HG02798 (cell line): ENCODE data around the gene COL20A1.

Experiments
- ATAC-seq: cut with Tn5 transposase; IDR thresholded peaks from one replicate; pipeline ENCODE4 v1.9.1; 2021; ENCODE audit warnings: mild to moderate bottlenecking; ENCODE audit not compliant: unreplicated experiment, poor library complexity

Gene COL20A1

DNA sequence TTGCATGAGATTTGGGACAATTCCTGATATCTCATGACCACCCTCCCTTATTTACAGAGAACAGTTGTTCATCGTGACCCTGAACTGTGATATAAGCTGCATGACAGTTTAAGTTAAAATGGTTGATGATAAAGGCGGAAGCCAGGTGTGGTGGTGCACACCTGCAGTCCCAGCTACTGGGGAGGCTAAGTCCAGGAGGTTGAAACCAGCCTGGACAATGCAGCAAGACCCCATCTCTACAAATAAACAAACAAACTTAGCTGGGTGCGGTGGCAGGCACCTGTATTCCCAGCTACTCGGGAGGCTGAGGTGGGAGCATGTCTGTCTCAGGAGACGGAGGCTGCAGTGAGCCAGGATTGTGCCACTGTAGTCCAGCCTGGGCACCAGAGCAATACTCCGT lies 24.1 kb downstream of the COL20A1 start:
- ATAC-seq, result no peak

DNA sequence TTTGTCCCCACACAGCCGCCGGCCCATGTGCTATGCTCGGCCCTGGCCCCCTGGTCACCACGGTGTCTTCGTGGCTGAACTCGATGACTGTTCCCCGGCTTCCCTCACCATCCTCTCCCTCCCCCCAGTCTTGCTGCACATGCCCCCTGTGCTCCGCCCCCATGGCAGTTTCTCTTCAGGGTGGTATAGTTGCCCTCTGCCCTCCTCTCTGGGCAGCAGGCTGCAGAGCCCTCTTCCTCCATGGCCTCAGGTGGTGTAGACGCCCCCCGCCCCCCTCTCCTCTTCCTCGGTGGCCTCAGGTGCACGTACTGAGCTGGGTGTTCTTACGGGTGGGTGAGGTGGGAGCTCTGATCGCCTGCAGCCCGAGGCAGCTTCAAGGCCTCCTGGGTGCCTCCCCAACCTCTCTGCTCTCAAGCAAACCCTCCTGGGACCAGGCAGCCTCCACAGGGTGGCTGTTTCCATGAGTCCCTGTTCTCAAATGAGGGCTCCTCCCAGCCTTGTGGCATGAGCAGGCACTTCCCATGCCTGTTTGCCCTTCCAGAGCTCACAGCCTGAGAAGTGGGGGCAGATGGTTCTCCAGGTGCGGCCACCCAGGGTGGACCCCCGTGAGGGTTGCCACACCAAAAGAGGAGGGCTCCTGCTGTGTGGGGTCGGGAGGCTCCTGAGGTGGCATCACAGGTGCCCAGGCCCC lies 24.8 kb downstream of the COL20A1 start:
- ATAC-seq, result no peak

GRCh38 chr20:63318391-63319163 lies 25.6 kb downstream of the COL20A1 start:
- no peak for ATAC-seq

DNA sequence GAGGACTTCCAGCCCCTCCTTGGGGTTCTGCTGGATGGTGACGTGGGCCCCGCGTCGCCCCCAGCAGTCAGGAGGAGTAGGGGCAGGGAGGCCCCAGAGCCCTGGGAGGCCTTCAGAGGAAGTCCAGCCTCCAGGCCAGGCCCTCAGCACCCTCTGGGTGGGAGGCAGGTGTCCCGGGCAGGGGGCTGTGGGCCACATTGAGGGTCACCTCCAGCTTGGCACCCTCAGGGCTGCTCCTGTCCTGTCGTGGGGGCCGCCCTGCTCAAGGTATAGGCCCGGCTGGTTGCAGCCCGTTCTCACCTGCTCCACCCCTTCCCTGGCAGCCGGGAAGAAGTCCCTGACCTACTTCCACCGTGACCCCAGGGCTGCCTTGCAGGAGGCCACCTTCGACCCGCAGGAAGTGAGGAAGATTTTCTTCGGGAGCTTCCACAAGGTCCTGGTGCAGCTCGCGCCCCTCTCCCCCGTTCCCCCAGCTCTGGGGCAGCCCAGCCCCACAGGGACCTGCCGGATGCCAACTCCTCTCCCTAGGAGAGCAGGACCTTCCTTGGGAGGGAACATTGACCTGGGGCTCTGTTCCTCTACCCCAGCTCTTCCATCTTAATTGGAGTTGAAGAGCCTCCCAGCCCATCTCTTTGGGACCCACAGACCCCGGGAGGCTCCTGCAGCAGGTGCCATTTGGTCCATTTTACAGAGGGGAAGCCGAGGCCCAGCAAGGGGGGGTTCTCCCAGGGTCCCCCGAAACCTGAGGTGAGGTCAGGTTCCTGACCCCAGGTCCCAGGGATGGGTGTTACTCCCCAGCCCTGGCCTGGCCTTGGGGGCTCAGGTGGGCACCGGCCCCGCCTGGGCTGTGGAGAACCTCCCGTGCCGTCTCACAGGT lies 26.4 kb downstream of the COL20A1 start:
- no peak for ATAC-seq

DNA sequence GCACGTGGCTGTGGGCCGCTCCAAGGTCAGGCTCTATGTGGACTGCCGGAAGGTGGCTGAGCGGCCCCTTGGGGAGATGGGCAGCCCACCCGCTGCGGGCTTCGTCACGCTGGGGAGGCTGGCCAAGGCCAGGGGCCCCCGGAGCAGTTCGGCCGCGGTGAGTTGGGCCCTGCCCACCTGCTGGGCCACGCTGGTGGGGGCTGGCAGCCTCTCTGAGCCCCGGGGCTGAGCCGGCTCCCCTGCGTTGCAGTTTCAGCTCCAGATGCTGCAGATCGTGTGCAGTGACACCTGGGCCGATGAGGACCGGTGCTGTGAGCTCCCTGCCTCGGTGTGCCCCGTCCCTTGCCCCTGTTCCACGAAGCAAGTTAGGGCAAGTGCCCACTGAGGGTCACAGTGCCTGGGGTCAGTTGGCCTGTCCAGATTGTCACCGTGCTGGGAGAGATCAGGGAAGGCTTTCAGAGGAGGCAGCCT lies 27.1 kb downstream of the COL20A1 start:
- no peak for ATAC-seq

- ATAC-seq, result no peak
Observed at GRCh38 chr20:63320616-63321147, 27.7 kb downstream of the COL20A1 start.

DNA sequence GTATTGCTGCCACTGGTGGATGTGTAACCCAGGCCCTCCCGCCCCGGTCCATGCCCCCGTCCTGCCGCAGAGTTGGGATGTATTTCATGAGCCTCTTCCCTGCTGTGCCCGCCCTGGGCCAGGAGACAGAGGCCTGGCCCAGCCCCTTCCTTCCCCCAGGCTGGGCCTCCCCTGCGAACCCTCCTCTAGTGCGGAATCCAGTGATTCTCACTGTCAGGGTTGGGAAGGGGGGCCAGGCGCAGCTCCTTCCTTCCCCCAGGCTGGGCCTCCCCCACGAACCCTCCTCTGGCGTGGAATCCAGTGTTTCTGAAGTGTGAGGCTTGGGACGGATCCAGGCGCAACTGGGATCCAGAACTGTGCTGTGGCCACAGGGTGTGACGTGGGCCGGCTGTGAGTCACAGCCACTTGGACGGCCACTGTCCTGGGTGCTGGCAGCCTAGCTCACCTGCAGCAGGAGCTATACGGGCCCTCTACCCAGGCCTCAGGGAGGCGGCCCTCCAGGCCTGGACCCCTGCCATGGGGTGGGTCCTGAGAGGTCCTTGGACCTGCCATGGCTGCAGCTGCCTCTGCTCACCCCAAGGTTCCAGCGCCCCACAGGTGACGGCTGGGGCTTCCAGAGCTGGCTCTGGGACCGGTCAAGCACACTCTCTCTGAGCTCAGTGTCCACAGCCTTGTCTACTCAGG lies 28.3 kb downstream of the COL20A1 start:
- ATAC-seq, result no peak

GRCh38 chr20:63322146-63322932 lies 29.4 kb downstream of the COL20A1 start:
- no peak for ATAC-seq

GRCh38 chr20:63322933-63323273 lies 29.9 kb downstream of the COL20A1 start:
- no peak for ATAC-seq

DNA sequence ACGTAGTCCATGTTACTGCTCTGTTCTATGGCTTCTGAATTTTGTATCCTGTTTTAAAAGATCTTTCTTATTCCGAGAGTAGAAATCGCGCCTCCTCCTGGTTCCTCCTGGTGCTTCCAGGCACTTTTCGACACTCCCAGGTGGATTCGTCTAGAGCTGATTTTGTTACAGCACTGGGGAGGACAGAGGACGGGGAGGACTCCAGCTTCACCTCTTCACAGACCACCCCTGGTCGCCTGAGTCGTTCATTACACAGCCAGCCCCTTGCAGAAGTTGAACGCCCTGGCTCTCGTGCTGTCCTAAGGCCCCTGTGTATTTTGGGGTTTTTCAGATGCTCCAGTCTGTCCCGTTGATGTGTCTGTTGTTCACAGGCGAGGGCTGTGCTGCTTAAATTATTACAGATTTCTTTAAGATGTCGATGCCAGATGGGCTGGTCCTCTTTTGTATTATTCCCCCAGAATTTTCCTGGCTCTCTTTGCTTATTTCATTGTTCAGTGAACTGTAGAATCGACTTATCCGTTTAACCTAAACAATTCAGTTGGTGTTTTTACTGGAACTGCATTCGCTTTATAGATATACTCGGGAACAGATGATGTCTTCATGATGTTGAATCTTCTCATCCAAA lies 30.5 kb downstream of the COL20A1 start:
- no peak for ATAC-seq

DNA sequence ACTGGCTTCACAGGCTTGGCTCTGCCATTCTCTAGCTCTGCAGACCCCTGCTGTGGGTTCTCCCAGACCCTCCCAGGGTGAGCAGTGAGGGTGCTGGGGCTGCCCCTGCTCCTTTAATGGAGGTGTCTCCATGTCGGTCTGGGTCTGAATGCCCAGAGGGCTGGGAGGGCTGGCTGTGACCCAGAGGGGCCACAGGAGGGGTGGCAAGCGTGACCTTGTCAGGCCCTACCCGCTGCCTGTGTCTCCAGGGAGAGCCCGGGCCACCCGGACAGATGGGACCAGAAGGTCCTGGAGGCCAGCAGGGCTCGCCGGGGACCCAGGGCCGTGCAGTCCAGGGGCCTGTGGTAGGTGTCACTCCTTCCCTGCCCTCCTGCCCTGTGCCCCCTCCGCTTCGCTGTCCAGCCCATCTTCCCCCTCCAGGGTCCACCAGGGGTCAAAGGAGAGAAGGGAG lies 32.1 kb downstream of the COL20A1 start:
- no peak for ATAC-seq

DNA sequence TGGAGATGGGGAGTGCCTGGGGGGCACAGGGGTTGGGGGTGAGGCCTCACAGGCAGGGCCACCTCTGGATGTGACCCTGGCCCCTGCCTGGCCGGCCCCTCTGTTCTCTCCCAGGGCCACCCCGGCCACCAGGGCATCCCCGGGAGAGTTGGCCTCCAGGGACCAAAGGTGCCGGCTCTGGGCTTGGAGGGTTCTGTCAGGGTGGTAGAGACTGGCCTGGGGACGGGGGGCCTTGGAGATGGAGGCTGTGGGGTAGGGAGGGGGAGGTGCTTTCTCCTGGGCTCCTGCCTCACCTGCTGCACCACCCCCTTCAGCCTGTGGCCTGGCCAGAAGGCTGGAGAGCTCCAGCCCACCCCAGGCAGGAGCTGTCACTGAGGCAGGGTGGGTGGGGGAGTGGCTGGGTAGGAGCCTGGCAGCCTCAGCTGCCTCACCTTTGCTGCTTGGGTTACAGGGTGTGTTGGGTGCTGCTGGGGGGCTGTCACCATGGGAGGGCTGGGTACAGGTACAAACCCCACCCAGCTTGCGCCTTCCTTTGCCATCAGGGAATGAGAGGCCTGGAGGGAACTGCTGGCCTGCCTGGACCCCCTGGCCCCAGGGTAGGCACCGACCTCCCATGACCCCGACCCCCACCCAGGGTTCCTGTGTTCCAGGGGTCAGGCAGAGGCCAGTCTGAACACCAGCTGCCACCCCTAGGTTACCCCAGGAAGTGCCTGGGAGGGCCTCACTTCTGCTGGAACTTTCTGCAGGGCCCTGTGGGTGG lies 32.7 kb downstream of the COL20A1 start:
- ATAC-seq, result no peak

GRCh38 chr20:63326314-63327230 lies 33.6 kb downstream of the COL20A1 start:
- no peak for ATAC-seq

DNA sequence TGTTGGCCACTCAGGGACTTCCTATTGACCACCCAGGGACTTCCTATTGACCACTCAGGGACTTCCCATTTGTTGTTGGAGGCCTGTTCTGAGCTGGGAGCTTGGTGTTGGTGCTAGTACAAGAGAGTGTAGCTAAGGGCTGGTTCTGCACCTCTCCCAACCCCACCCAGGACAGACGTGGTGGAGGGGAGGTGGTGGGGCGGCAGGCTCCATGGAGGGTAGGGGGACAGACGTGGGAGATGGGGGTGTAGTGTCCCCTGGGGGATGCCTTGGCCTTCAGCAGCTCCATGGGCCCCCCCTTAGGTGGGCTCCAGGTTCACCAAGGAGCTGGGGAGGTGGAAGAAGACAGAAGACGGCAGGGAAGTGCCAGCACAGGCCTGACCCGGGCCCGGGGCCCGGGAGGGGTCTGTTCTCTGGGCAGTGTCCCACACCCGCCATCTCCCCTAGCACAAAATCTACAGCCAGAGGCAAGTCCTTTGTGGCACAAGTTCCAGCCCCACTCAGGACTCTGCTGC lies 34.3 kb downstream of the COL20A1 start:
- ATAC-seq, result no peak

DNA sequence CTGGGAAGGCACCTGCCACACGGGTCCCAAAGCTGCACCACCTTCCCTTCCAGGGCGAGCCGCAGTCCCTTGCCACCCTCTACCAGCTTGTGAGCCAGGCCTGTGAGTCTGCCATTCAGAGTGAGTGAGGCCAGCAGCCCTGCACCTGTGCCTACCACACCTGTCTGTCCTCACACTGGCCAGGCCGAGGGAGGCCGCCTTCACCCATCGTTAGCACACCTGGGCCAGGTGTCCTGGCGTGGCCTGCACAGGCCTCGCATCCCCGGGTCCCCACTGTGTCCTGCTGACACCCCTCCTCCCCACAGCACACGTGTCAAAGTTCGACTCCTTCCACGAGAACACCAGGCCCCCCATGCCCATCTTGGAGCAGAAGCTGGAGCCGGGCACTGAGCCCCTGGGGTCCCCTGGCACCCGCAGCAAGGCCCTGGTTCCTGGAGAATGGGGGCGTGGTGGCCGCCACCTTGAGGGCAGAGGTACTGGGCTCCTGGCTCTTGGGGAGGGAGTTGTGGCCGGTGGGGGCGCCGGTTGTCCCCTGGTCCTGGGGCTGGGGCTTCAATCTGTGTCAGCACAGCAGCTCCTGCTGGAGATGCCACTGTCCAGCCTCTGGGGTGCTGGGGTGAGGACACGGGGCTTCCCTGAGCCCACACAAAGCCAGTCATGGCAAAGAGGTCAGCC lies 35.2 kb downstream of the COL20A1 start:
- ATAC-seq, result no peak

GRCh38 chr20:63328718-63329275 lies 35.8 kb downstream of the COL20A1 start:
- no peak for ATAC-seq
